Neuronal stem cell (in vitro differentiated cells): ENCODE measurements around the gene KANK2.
A peak's percentile ranks its signal among the peaks of the same experiment; 100 is the strongest.

Source experiments
- DNase-seq: peaks from one replicate; pipeline ENCODE4 v3.0.0-alpha.2; 2013; ENCODE audit warnings: low spot score
- H2AFZ ChIP-seq: one replicate; pipeline ENCODE4 v1.6.1; 2013; ENCODE audit warnings: mild to moderate bottlenecking, low read length, inconsistent platforms
- H2AK5ac ChIP-seq: 2 replicates; pipeline ENCODE4 v1.6.1; 2013; ENCODE audit warnings: low read depth, mild to moderate bottlenecking, inconsistent platforms, low read length, moderate library complexity, mixed read lengths
- H2BK120ac ChIP-seq: 2 replicates; pipeline ENCODE4 v1.6.1; 2013; ENCODE audit warnings: low read depth, mild to moderate bottlenecking, inconsistent platforms, low read length, moderate library complexity, mixed read lengths
- H2BK12ac ChIP-seq: one replicate; pipeline ENCODE4 v1.6.1; 2013; ENCODE audit warnings: low read length, inconsistent platforms
- H2BK15ac ChIP-seq: 2 replicates; pipeline ENCODE4 v1.6.1; 2013; ENCODE audit warnings: mild to moderate bottlenecking, low read length, inconsistent platforms, mixed read lengths
- H2BK5ac ChIP-seq: one replicate; pipeline ENCODE4 v1.6.1; 2013; ENCODE audit warnings: inconsistent platforms, mild to moderate bottlenecking, low read length, moderate library complexity
- H3K14ac ChIP-seq: one replicate; pipeline ENCODE4 v1.6.1; 2013; ENCODE audit warnings: low read length, inconsistent platforms
- H3K18ac ChIP-seq: 2 replicates; pipeline ENCODE4 v1.6.1; 2013; ENCODE audit warnings: low read length, inconsistent platforms
- H3K23ac ChIP-seq: 2 replicates; pipeline ENCODE4 v1.6.1; 2013; ENCODE audit warnings: low read depth, mild to moderate bottlenecking, mixed read lengths, low read length, inconsistent platforms; ENCODE audit not compliant: poor library complexity
- H3K27ac ChIP-seq: replicated peaks from 3 replicates; pipeline ENCODE4 v1.5.1; 2013; ENCODE audit warnings: low read length, inconsistent platforms
- H3K27me3 ChIP-seq, 3 experiments: 2 replicates each; pipeline ENCODE4 v1.6.1; 2013; ENCODE audit warnings: low read length in 3 of 3, mild to moderate bottlenecking in 2 of 3, inconsistent platforms in 1 of 3, low read depth in 1 of 3, mixed read lengths in 1 of 3, moderate library complexity in 1 of 3; ENCODE audit not compliant: control insufficient read depth in 3 of 3, insufficient read depth in 3 of 3
- H3K36me3 ChIP-seq, 2 donors: replicated peaks in 1 of 2; 2 replicates each; pipeline ENCODE4 v1.6.1; 2013; ENCODE audit warnings: low read length in 2 of 2; ENCODE audit not compliant: control insufficient read depth in 2 of 2, insufficient read depth in 2 of 2
- H3K4ac ChIP-seq: 2 replicates; pipeline ENCODE4 v1.6.1; 2013; ENCODE audit warnings: inconsistent platforms, mild to moderate bottlenecking, low read length, moderate library complexity
- H3K4me1 ChIP-seq, 2 donors: 1 replicate in 1 of 2; 2 replicates in 1 of 2; pipeline ENCODE4 v1.6.1; 2013; ENCODE audit warnings: low read length in 2 of 2, low read depth in 1 of 2; ENCODE audit not compliant: control insufficient read depth in 2 of 2, insufficient read depth in 1 of 2
- H3K4me2 ChIP-seq: one replicate; pipeline ENCODE4 v1.6.1; 2013; ENCODE audit warnings: mild to moderate bottlenecking, low read length, inconsistent platforms; ENCODE audit not compliant: insufficient read depth, poor library complexity, severe bottlenecking
- H3K4me3 ChIP-seq, 2 donors: 2 replicates each; pipeline ENCODE4 v1.5.1; 2013; ENCODE audit warnings: low read length in 2 of 2, mild to moderate bottlenecking in 2 of 2, inconsistent platforms in 1 of 2, moderate library complexity in 1 of 2
- H3K79me1 ChIP-seq: one replicate; pipeline ENCODE4 v1.6.1; 2013; ENCODE audit warnings: low read depth, mild to moderate bottlenecking, inconsistent platforms, low read length, moderate library complexity
- H3K9ac ChIP-seq: one replicate; pipeline ENCODE4 v1.6.1; 2013; ENCODE audit warnings: mild to moderate bottlenecking, low read depth, low read length, inconsistent platforms; ENCODE audit not compliant: poor library complexity
- H3K9me3 ChIP-seq, 2 donors: replicated peaks in 1 of 2; 2 replicates each; pipeline versions ENCODE3 to v1.6.1; 2013; ENCODE audit warnings: low read length in 2 of 2, mild to moderate bottlenecking in 2 of 2, inconsistent platforms in 1 of 2, low read depth in 1 of 2, mixed read lengths in 1 of 2, moderate library complexity in 1 of 2; ENCODE audit not compliant: control insufficient read depth in 2 of 2, insufficient read depth in 1 of 2
- H4K8ac ChIP-seq: one replicate; pipeline ENCODE4 v1.6.1; 2013; ENCODE audit warnings: low read depth, mild to moderate bottlenecking, inconsistent platforms, low read length, moderate library complexity
- H4K91ac ChIP-seq: one replicate; pipeline ENCODE4 v1.6.1; 2013; ENCODE audit warnings: low read length, low read depth, mild to moderate bottlenecking, inconsistent platforms; ENCODE audit not compliant: poor library complexity
- WGBS, 2 donors: extraction: QIAGEN DNeasy Blood & Tissue Kit; methylation state at CpG; one replicate each; pipeline ENCODE4 v1.1.7; 2013; ENCODE audit warnings: missing lambda C conversion rate in 2 of 2, mixed read lengths in 1 of 2; ENCODE audit not compliant: insufficient read length in 2 of 2, insufficient replicate concordance in 1 of 2; ENCODE audit errors: extremely low coverage in 2 of 2; 5-methylcytosine and 5-hydroxymethylcytosine counted together

Gene KANK2

DNA sequence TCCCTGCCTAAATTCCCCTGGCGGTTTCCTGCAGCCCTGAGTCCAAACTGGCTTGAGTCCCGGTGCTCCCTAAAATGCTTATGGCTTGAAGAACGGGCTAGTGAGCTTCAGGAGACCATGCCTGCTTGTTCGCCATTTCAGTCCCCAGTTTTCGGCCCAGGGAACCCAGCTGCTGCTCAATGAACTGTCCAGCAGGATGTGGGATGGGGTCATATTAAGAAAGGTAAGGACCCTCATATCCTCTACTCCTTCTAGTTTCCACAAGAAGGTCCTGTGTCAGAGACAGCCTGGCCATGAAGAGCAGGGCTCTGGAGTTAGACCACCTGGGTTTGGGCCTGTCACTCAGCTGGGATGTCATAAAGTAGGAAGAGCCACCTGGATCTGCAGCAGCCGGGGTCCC is 24.8 kb downstream of the KANK2 start:
- H2AK5ac ChIP-seq = no peak overlapping the region
- no CpG with 5 or more reads among the region's 6 CpGs for WGBS, 2 donors
- no peak overlapping the region for H2AFZ ChIP-seq
- no peaks in the 10 kb centered on the region for H3K27me3 ChIP-seq
- H3K4me3 ChIP-seq = peak overlapping the region in 1 of 2 donors; percentile 21
- H2BK15ac ChIP-seq = no peak overlapping the region
- no peak overlapping the region for H3K4ac ChIP-seq
- no peaks in the 10 kb centered on the region for H3K9me3 ChIP-seq
- H4K8ac ChIP-seq = no peak overlapping the region
- no peaks in the 10 kb centered on the region for H3K4me1 ChIP-seq
- no peaks in the 10 kb centered on the region for H3K79me1 ChIP-seq
- no peak overlapping the region for H2BK120ac ChIP-seq
- no peak overlapping the region for H2BK12ac ChIP-seq
- H3K27ac ChIP-seq = no peak overlapping the region
- H3K4me2 ChIP-seq = no peak overlapping the region
- no peak overlapping the region for H3K18ac ChIP-seq
- H3K14ac ChIP-seq = no peak overlapping the region
- DNase-seq = no peak
- peaks cover 35 to 85% of the 10 kb centered on the region in 2 donors for H3K36me3 ChIP-seq
- no peak overlapping the region for H3K23ac ChIP-seq
- no peak overlapping the region for H3K9ac ChIP-seq
- H4K91ac ChIP-seq = no peak overlapping the region
- no peak overlapping the region for H2BK5ac ChIP-seq

GRCh38 chr19:11171144-11171543 is 26.2 kb downstream of the KANK2 start:
- Histone ChIP-seq H2AK5ac (no peak overlapping the region), H3K4me3 (no peak overlapping the region), H3K9ac (no peak overlapping the region), H3K4me1 (no peaks in the 10 kb centered on the region), H3K36me3 (peaks cover 30 to 79% of the 10 kb centered on the region in 2 donors), H3K27ac (no peak overlapping the region), H3K14ac (no peak overlapping the region), H2BK5ac (no peak overlapping the region), H2BK12ac (no peak overlapping the region), H3K27me3 (no peaks in the 10 kb centered on the region), H4K91ac (no peak overlapping the region), H3K23ac (no peak overlapping the region), H3K79me1 (no peaks in the 10 kb centered on the region), H3K4me2 (no peak overlapping the region), H2BK120ac (no peak overlapping the region), H3K4ac (no peak overlapping the region), H4K8ac (no peak overlapping the region), H2BK15ac (no peak overlapping the region), H3K18ac (no peak overlapping the region), H2AFZ (no peak overlapping the region), H3K9me3 (no peaks in the 10 kb centered on the region)
- DNase-seq = no peak
- no CpG with 5 or more reads among the region's 5 CpGs for WGBS, 2 donors

- no peak overlapping the region for H2BK5ac ChIP-seq
- H2AFZ ChIP-seq = no peak overlapping the region
- no peaks in the 10 kb centered on the region for H3K79me1 ChIP-seq
- no peak overlapping the region for H4K91ac ChIP-seq
- peak overlapping the region; percentile 28 for H2AK5ac ChIP-seq
- peaks cover 28 to 81% of the 10 kb centered on the region in 2 donors for H3K36me3 ChIP-seq
- peak overlapping the region; percentile 22 for H2BK12ac ChIP-seq
- no CpG with 5 or more reads among the region's 31 CpGs for WGBS, 2 donors
- H3K9ac ChIP-seq = peak overlapping the region; percentile 78
- H4K8ac ChIP-seq = no peak overlapping the region
- H3K27ac ChIP-seq = no peak overlapping the region
- H3K27me3 ChIP-seq = no peaks in the 10 kb centered on the region
- H2BK15ac ChIP-seq = peak overlapping the region; percentile 25
- H3K9me3 ChIP-seq = no peaks in the 10 kb centered on the region
- H3K4me1 ChIP-seq = no peaks in the 10 kb centered on the region
- H3K14ac ChIP-seq = peak overlapping the region; percentile 67
- no peak overlapping the region for H3K18ac ChIP-seq
- no peak overlapping the region for H3K4me2 ChIP-seq
- no peak overlapping the region for H2BK120ac ChIP-seq
- peak overlapping the region; percentile 93 for H3K23ac ChIP-seq
- no peak for DNase-seq
- peak overlapping the region in 1 of 2 donors; percentile 5 for H3K4me3 ChIP-seq
- H3K4ac ChIP-seq = peak overlapping the region; percentile 10
These were observed 27.3 kb downstream of the KANK2 start for GRCh38 chr19:11169896-11170678.

GRCh38 chr19:11168568-11168967 is 28.8 kb downstream of the KANK2 start:
- Histone ChIP-seq H2BK120ac (no peak overlapping the region), H3K4me1 (peaks cover 0 to 3% of the 10 kb centered on the region in 2 donors), H4K91ac (no peak overlapping the region), H3K9me3 (no peaks in the 10 kb centered on the region), H2BK15ac (no peak overlapping the region), H3K14ac (no peak overlapping the region), H4K8ac (no peak overlapping the region), H3K4me3 (no peak overlapping the region), H3K4me2 (no peak overlapping the region), H3K79me1 (no peaks in the 10 kb centered on the region), H2BK5ac (no peak overlapping the region), H3K9ac (no peak overlapping the region), H3K27ac (no peak overlapping the region), H3K27me3 (no peaks in the 10 kb centered on the region), H3K36me3 (peaks cover 20 to 66% of the 10 kb centered on the region in 2 donors), H2AK5ac (no peak overlapping the region), H3K23ac (no peak overlapping the region), H3K4ac (no peak overlapping the region), H2BK12ac (no peak overlapping the region), H3K18ac (no peak overlapping the region), H2AFZ (no peak overlapping the region)
- no CpG with 5 or more reads among the region's 7 CpGs for WGBS, 2 donors
- no peak for DNase-seq
